Muscle layer of duodenum (tissue), 2 donors: Measurements from ENCODE around the gene ONECUT3.

ENCODE experiments used
- H3K27ac ChIP-seq: one replicate; pipeline ENCODE4 v1.7.0; 2013; ENCODE audit warnings: mild to moderate bottlenecking, low read length
- H3K27me3 ChIP-seq: one replicate; pipeline ENCODE4 v1.7.0; 2013; ENCODE audit warnings: low read depth, mild to moderate bottlenecking, control low read depth, low read length
- H3K36me3 ChIP-seq, 2 donors: one replicate each; pipeline ENCODE4 v1.7.0; 2013; ENCODE audit warnings: low read length in 2 of 2, control low read depth in 1 of 2, mild to moderate bottlenecking in 1 of 2; ENCODE audit not compliant: insufficient read depth in 2 of 2, control insufficient read depth in 1 of 2
- H3K4me1 ChIP-seq, 2 donors: one replicate each; pipeline ENCODE4 v1.7.0; 2013; ENCODE audit warnings: low read length in 2 of 2, mild to moderate bottlenecking in 2 of 2, control low read depth in 1 of 2, moderate library complexity in 1 of 2; ENCODE audit not compliant: insufficient read depth in 2 of 2, control insufficient read depth in 1 of 2
- H3K4me3 ChIP-seq, 2 donors: one replicate each; pipeline ENCODE4 v1.7.0; 2013; ENCODE audit warnings: low read length in 2 of 2, low read depth in 1 of 2, mild to moderate bottlenecking in 1 of 2
- H3K9me3 ChIP-seq, 2 donors: one replicate each; pipeline ENCODE4 v1.7.0; 2013; ENCODE audit warnings: low read length in 2 of 2, control low read depth in 1 of 2, mild to moderate bottlenecking in 1 of 2; ENCODE audit not compliant: control insufficient read depth in 1 of 2
- donor health status: healthy.

ONECUT3 gene

GRCh38 chr19:1815605-1816529 is 62.6 kb downstream of the ONECUT3 start:
- Histone ChIP-seq H3K9me3 (no peaks in the 10 kb centered on the region), H3K4me1 (peaks cover 0 to 14% of the 10 kb centered on the region in 2 donors), H3K4me3 (no peak overlapping the region), H3K36me3 (peaks cover 16 to 56% of the 10 kb centered on the region in 2 donors), H3K27ac (no peak overlapping the region), H3K27me3 (no peaks in the 10 kb centered on the region)

GRCh38 chr19:1816530-1817298 is 63.4 kb downstream of the ONECUT3 start:
- H3K27ac ChIP-seq: no peak overlapping the region
- H3K4me1 ChIP-seq: peaks cover 0 to 14% of the 10 kb centered on the region in 2 donors
- no peaks in the 10 kb centered on the region for H3K27me3 ChIP-seq
- H3K9me3 ChIP-seq: no peaks in the 10 kb centered on the region
- H3K36me3 ChIP-seq: peaks cover 16 to 64% of the 10 kb centered on the region in 2 donors
- H3K4me3 ChIP-seq: no peak overlapping the region

- H3K9me3 ChIP-seq: no peaks in the 10 kb centered on the region
- H3K4me1 ChIP-seq: peaks cover 0 to 9% of the 10 kb centered on the region in 2 donors
- no peaks in the 10 kb centered on the region for H3K27me3 ChIP-seq
- peaks cover 16 to 74% of the 10 kb centered on the region in 2 donors for H3K36me3 ChIP-seq
- H3K27ac ChIP-seq: no peak overlapping the region
- no peak overlapping the region for H3K4me3 ChIP-seq
Measured at GRCh38 chr19:1817553-1818179, 64.4 kb downstream of the ONECUT3 start.

- Histone ChIP-seq H3K27me3 (no peaks in the 10 kb centered on the region), H3K4me1 (no peaks in the 10 kb centered on the region), H3K36me3 (peaks cover 16 to 84% of the 10 kb centered on the region in 2 donors), H3K9me3 (no peaks in the 10 kb centered on the region), H3K4me3 (no peak overlapping the region), H3K27ac (no peak overlapping the region)
Measured at GRCh38 chr19:1818549-1819195, 65.4 kb downstream of the ONECUT3 start.

GRCh38 chr19:1819341-1820255 is 66.3 kb downstream of the ONECUT3 start:
- no peaks in the 10 kb centered on the region for H3K4me1 ChIP-seq
- no peak overlapping the region for H3K27ac ChIP-seq
- no peaks in the 10 kb centered on the region for H3K27me3 ChIP-seq
- peaks cover 16 to 90% of the 10 kb centered on the region in 2 donors for H3K36me3 ChIP-seq
- H3K9me3 ChIP-seq: no peaks in the 10 kb centered on the region
- no peak overlapping the region for H3K4me3 ChIP-seq

GRCh38 chr19:1822210-1822609 is 68.9 kb downstream of the ONECUT3 start:
- H3K27me3 ChIP-seq: no peaks in the 10 kb centered on the region
- no peak overlapping the region for H3K27ac ChIP-seq
- peaks cover 0 to 11% of the 10 kb centered on the region in 2 donors for H3K4me1 ChIP-seq
- H3K36me3 ChIP-seq: peaks cover 16 to 74% of the 10 kb centered on the region in 2 donors
- H3K9me3 ChIP-seq: no peaks in the 10 kb centered on the region
- H3K4me3 ChIP-seq: no peak overlapping the region

- H3K4me3 ChIP-seq: no peak overlapping the region
- no peaks in the 10 kb centered on the region for H3K27me3 ChIP-seq
- no peak overlapping the region for H3K27ac ChIP-seq
- H3K4me1 ChIP-seq: peaks cover 0 to 11% of the 10 kb centered on the region in 2 donors
- no peaks in the 10 kb centered on the region for H3K9me3 ChIP-seq
- peaks cover 12 to 74% of the 10 kb centered on the region in 2 donors for H3K36me3 ChIP-seq
Measured at GRCh38 chr19:1823020-1823419, 69.7 kb downstream of the ONECUT3 start.

GRCh38 chr19:1823539-1824251 is 70.4 kb downstream of the ONECUT3 start:
- H3K9me3 ChIP-seq: no peaks in the 10 kb centered on the region
- H3K27me3 ChIP-seq: no peaks in the 10 kb centered on the region
- peaks cover 0 to 11% of the 10 kb centered on the region in 2 donors for H3K4me1 ChIP-seq
- H3K27ac ChIP-seq: no peak overlapping the region
- H3K4me3 ChIP-seq: no peak overlapping the region
- H3K36me3 ChIP-seq: peaks cover 6 to 74% of the 10 kb centered on the region in 2 donors

GRCh38 chr19:1824252-1824622 is 70.9 kb downstream of the ONECUT3 start:
- Histone ChIP-seq H3K27me3 (no peaks in the 10 kb centered on the region), H3K9me3 (no peaks in the 10 kb centered on the region), H3K4me1 (peaks cover 0 to 11% of the 10 kb centered on the region in 2 donors), H3K27ac (no peak overlapping the region), H3K36me3 (peaks cover 6 to 74% of the 10 kb centered on the region in 2 donors), H3K4me3 (no peak overlapping the region)
